Thyroid gland (tissue), 4 donors: ENCODE data around the gene RNF126.

Experiments
- CTCF ChIP-seq, 6 experiments: fragments of 200-600 bp in 3 of 6; fragments of 450-650 bp in 3 of 6; sonication (generic) in 3 of 6; IDR thresholded peaks; one replicate each; pipeline ENCODE4 v1.5.1; 2016 to 2019; ENCODE audit warnings: antibody characterized with exemption in 6 of 6, mild to moderate bottlenecking in 2 of 6, inconsistent platforms in 1 of 6, moderate library complexity in 1 of 6
- POLR2A ChIP-seq, 2 donors: fragments of 450-650 bp; IDR thresholded peaks; one replicate each; pipeline ENCODE4 v1.6.1; 2017; ENCODE audit warnings: antibody characterized with exemption in 2 of 2, mild to moderate bottlenecking in 2 of 2, moderate library complexity in 1 of 2

GRCh38 chr19:604355-604754, 58.7 kb downstream of the RNF126 start:
- TF ChIP-seq CTCF (IDR thresholded peaks at IDR 0.05), result no peak
- no peak for TF ChIP-seq POLR2A (IDR thresholded peaks at IDR 0.05)
